ENCODE results near the gene CDH13. TPM values are rescaled to one million over a fixed set of nuclear protein-coding genes. Genes with fewer than 3 reads are reported as not detected.
A peak's percentile ranks its signal among the peaks of the same experiment; 100 is the strongest.

CDH13 gene
- total RNA-seq, 1 donor from 2014 or later: 166 TPM

GRCh38 chr16:83343935-83344366 lies 717.2 kb downstream of the CDH13 start:
- intact Hi-C loops (cut with DNase I): no loop called here
- no peak for ATAC-seq (ENCODE audit: poor library complexity)
- no peak for DNase-seq

GRCh38 chr16:83345846-83346640 lies 719.3 kb downstream of the CDH13 start:
- DNase-seq (no peak), ATAC-seq (ENCODE audit: poor library complexity) (no peak)
- intact Hi-C loops (cut with DNase I): no loop called here

GRCh38 chr16:83348991-83349390 lies 722.2 kb downstream of the CDH13 start:
- intact Hi-C loops (cut with DNase I): no loop called here
- ATAC-seq (ENCODE audit: poor library complexity) (no peak), DNase-seq (no peak)

DNA sequence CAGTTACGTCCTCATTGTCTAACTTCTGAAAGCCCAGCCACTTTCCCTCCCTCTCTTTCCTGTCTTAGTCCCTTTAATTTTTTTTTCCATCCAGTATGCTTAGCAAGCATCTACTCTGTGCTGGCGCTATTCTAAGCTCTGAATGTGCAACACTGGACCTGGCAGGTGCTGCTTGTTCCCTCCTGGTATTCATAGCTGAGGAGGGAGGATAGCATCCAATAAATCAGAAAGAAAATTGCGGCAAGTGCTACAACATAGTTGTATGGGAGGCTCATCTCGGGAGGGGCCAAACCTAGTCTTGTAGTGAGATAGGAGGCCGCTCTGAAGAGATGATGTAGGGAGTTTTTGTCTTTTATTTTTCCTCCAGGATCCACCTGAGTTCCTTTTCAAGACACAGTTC lies 723.7 kb downstream of the CDH13 start:
- DNase-seq: no peak

DNA sequence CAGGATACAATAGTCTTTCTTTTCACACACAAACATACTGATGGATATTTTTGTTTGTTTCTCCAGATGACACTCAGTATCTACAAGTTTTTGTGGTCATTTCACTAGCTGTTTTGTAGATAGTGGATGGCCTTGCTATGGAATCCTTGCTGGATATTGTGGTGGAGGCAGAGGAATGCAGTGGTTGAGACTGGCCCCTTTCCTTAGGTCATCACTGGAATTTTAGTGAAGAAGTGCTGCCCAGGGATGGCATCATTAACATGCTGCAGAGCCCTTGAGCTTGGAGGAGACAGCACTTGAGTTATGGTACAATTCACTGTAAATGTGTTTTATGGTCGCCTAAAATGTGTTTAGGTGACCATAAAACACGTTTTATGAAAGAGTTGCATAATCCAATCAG lies 725.1 kb downstream of the CDH13 start:
- no peak for DNase-seq
- ATAC-seq (ENCODE audit: poor library complexity): no peak
- intact Hi-C loops (cut with DNase I): loop anchor here (10.0 kb wide), 1 partner anchor 747 kb away; no protein-coding TSS in a partner anchor

More for the DNA sequence above, 723.7 kb downstream of the CDH13 start:
- intact Hi-C loops (cut with DNase I): loop anchor here (10.0 kb wide), 1 partner anchor 746 kb away; no protein-coding TSS in a partner anchor
- ATAC-seq (ENCODE audit: poor library complexity): peak; percentile 61

GRCh38 chr16:83353241-83353640 lies 726.5 kb downstream of the CDH13 start:
- DNase-seq: no peak
- ATAC-seq (ENCODE audit: poor library complexity): no peak
- intact Hi-C loops (cut with DNase I): loop anchor here (10.0 kb wide), 1 partner anchor 748 kb away; no protein-coding TSS in a partner anchor

DNA sequence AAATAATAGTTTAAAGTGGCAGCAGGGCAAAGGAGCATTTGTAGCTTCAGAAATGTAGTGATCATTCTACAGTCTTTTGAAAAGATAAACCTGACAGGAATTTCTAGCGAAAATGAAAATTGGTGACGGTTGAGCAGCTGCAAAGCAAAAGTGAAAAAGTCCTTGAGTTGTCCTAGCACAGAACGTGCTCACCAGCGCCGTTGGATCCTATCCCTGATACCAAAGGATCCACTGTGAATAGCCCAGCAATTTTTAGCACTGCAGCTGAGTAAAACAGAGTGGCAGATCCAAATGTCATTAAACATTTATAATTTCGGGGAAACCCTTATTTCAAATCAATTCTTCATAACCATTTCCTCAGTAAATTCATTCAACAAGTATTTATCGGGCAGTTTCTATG lies 727.2 kb downstream of the CDH13 start:
- ATAC-seq (ENCODE audit: poor library complexity): peak; percentile 81
- intact Hi-C loops (cut with DNase I): loop anchor here (10.0 kb wide), 1 partner anchor 749 kb away; no protein-coding TSS in a partner anchor
- no peak for DNase-seq

DNA sequence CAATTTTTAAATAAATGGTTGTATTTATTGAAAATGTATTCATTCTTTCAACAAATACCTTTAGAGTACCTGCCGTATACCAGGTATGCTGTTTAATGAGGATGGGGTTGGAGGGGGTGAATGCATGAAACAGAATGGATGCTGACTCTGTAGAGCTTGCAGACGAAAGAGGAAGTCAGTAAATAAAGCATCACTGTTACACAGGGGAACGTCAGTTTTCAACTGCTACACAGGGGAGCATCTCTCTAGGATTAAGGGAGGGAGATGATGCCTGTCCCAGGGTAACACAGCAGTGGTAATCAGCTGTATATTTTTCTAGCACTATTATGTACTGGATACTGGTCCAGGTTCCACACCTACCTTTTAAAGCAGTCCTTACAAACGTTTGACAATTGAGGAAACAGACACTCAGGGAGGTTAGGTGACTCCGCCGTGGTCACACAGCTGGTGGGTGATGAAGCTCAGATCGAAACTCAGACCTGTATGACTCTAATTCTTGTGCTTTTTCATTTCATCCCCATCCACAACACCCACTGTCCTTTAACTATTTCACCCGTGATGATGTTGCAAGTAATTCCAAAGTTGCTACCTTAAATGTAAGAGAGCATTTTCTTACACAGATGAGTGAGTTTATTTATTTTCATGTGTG lies 728.9 kb downstream of the CDH13 start:
- ATAC-seq (ENCODE audit: poor library complexity) (no peak), DNase-seq (no peak)
- intact Hi-C loops (cut with DNase I): loop anchor here (10.0 kb wide), 1 partner anchor 751 kb away; no protein-coding TSS in a partner anchor

DNA sequence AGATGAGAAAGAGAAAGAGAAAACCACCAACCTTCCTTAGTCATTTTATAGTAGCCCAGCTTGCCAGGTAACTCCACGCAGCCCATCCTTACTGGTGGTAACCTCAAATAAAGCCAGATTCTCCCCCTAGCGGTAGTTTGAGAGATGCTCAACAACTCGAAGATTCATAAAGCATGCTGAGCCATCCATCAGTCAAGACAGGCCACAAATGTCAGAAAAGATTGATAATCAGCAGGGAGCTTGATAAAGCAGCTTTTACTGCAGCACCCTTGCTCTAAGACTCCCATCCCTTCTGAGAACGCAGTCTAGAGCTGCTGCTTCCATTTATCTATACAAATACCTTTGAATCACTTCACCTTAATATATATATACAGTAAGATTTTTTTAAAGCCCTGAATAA lies 729.5 kb downstream of the CDH13 start:
- intact Hi-C loops (cut with DNase I): loop anchor here (10.0 kb wide), 1 partner anchor 751 kb away; no protein-coding TSS in a partner anchor
- DNase-seq (no peak), ATAC-seq (ENCODE audit: poor library complexity) (peak; percentile 64)

DNA sequence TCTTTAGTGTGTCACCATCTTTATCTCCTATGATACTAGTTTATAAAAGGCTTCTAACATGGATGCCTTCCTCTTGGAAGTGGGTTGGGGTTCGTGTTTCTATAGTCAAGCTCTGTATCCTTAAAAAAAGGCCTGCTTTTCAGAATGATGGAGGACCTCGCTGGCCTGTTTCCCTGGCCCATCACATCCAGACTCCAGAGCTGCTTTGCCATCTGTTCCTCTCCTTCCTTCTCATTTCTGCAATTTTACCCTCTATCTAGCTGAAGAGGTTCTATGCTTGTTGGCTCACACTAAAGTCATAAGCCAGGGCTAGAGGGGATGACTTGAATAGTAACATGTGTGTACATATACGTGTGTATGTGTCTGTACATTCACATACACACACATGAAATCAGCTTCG lies 730.2 kb downstream of the CDH13 start:
- intact Hi-C loops (cut with DNase I): loop anchor here (10.0 kb wide), 1 partner anchor 752 kb away; no protein-coding TSS in a partner anchor
- DNase-seq (no peak), ATAC-seq (ENCODE audit: poor library complexity) (no peak)

DNA sequence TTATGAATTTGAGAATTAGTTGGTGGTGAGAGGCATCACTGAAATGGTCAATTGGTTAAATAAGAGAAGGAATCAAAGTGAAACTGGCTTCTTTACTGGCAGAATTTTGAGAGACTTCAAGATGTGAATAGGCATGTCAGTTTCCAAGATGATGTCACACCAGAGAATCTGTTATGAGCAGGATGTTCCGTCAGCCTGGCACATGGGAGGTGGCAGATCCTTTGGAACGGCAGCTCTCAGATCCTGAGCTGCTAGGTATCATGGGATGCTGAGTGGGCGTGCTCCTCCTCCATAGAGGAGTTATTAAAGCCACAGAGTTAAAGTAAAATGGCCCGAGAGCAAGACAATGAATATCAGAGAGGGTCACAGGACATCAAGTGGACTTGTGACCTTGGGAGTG lies 736.8 kb downstream of the CDH13 start:
- intact Hi-C loops (cut with DNase I): no loop called here
- ATAC-seq (ENCODE audit: poor library complexity) (no peak), DNase-seq (no peak)

- intact Hi-C loops (cut with DNase I): no loop called here
- DNase-seq: no peak
- ATAC-seq (ENCODE audit: poor library complexity): no peak
These were observed 738.4 kb downstream of the CDH13 start for GRCh38 chr16:83365166-83365565.

- ATAC-seq (ENCODE audit: poor library complexity): no peak
- DNase-seq: no peak
- intact Hi-C loops (cut with DNase I): no loop called here
These were observed 739.5 kb downstream of the CDH13 start for GRCh38 chr16:83366228-83366627.

DNA sequence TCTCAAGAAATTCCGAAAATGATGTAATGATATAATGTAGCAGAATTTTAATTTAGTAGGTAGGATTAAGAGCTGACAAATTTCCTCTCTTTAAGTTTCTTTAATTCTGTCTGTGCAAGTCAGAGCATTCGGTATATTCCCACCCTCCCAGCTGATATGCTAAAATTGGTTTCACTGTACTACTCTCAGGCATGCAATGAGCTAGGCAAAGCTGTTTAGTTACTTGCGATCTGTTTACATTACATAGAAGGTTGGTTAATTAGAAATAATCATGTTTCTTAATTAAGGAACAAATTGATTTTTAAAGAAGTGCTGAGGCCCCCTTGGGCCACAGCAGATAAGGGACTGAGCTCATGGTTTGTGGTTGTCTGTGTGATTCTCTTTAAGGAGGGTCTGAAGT lies 748.2 kb downstream of the CDH13 start:
- ATAC-seq (ENCODE audit: poor library complexity) (no peak), DNase-seq (no peak)
- intact Hi-C loops (cut with DNase I): no loop called here

- peak; percentile 38 for ATAC-seq (ENCODE audit: poor library complexity)
- DNase-seq: no peak
- intact Hi-C loops (cut with DNase I): no loop called here
These were observed 763.0 kb downstream of the CDH13 start for GRCh38 chr16:83389751-83390150.

DNA sequence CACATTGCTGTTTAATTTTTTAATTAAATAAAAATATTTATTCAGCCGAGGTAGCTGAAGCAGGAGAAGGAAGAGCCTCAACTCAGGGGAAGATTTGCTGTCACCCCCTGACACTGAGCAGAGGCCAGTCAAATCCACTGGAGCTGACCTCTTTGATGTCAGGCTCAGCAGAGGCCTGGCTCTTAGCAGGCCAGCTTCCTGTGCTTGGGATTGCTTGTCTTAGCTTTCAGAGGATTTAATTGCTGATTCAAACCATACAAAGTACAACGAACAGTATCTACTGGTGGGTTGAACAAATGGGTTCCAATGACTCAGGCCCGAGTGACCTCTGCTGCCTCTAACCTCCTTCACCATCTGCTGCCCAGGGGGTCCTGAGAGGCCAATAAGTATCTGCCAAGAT lies 764.0 kb downstream of the CDH13 start:
- intact Hi-C loops (cut with DNase I): no loop called here
- no peak for ATAC-seq (ENCODE audit: poor library complexity)

GRCh38 chr16:83392743-83393142 lies 766.0 kb downstream of the CDH13 start:
- ATAC-seq (ENCODE audit: poor library complexity): no peak
- no peak for DNase-seq
- intact Hi-C loops (cut with DNase I): no loop called here

More for the DNA sequence above, 764.0 kb downstream of the CDH13 start:
- DNase-seq: no peak

DNA sequence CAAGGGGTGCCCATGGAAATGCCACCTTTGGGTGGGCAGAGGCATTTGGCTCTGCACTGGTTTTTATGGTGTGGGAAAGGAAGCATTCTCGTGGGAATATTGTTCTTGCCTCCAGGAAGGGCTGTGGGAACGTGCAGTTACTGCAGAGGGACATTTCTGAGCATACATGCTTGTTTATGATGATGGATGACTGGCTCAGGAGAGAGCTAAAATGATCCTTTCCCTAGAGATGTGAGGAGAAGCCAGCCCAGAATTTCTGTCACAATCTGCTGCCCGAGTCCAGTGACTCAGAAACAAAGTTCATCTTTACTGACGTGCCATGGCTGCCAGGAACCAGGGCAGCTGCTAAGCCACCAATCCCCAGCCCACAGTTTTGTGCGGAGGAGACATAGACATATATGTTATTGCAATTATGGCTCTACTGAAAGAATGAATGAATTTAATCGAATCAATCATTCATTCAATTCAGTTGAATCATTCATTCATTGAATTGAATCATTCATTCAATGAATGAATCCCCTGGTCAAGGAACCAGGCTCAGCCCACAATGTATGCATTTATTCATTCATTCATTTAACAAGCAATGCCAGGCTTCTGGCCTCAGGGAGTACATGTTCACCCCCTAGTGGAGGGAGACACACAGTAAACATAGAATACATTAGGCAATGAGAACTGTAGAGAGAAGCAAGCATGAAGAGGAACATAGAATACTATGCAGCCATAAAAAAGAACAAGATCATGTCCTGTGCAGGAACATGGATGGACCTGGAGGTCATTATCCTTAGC lies 766.6 kb downstream of the CDH13 start:
- intact Hi-C loops (cut with DNase I): no loop called here

More for the DNA sequence above, 766.6 kb downstream of the CDH13 start:
- no peak for DNase-seq
- no peak for ATAC-seq (ENCODE audit: poor library complexity)

All from Right ventricle myocardium superior (tissue), 1 donor.